ENCODE data around the gene GRK7. TPM values are rescaled to one million over a fixed set of nuclear protein-coding genes. Genes with fewer than 3 reads are reported as not detected.

GRK7 gene
- total and polyA plus RNA-seq, 2 of the 13 experiments (the other 11 are each of a cell fraction or from before 2014, with no cell fraction given), result not detected

DNA sequence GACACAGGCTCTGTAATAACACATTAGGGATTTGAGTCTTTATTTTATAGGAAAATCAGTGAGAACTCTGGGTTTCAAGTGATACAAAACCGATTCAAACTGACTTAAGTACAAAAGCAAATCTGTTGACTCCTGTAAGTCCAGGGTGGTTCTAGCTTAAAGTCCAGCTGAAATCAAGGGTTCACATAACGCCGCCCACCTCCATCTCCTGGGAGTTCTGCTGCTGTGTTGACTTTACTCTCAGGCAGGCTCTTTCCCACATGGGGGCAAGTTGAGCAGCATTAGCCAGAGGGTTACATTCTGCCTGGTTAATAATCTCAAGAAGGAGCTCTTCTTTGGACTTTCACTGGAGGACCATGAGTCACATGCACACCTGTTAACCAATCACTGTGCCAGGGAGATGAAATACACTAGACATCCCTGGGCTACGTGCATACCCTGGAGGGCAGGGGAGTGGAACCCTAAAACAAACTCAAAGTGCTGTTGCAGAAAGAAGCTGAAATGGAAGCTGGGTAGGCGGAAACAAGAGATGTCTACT lies 34.8 kb upstream of the GRK7 start (continued):
- TF ChIP-seq, protein P1, sequence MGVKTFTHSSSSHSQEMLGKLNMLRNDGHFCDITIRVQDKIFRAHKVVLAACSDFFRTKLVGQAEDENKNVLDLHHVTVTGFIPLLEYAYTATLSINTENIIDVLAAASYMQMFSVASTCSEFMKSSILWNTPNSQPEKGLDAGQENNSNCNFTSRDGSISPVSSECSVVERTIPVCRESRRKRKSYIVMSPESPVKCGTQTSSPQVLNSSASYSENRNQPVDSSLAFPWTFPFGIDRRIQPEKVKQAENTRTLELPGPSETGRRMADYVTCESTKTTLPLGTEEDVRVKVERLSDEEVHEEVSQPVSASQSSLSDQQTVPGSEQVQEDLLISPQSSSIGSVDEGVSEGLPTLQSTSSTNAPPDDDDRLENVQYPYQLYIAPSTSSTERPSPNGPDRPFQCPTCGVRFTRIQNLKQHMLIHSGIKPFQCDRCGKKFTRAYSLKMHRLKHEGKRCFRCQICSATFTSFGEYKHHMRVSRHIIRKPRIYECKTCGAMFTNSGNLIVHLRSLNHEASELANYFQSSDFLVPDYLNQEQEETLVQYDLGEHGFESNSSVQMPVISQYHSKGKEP (CRISPR knock-in tag; IDR thresholded peaks at IDR 0.05), result no peak
- TF ChIP-seq CBX5 (CRISPR knock-in tag; IDR thresholded peaks at IDR 0.05; ENCODE audit: borderline replicate concordance) (no peak; the same call in 1 of the 2 replicates), ZNF331 (CRISPR knock-in tag; IDR thresholded peaks at IDR 0.05) (peak; percentile 47; the same call in 1 of the 2 replicates), ZNF160 (CRISPR knock-in tag; IDR thresholded peaks at IDR 0.05) (no peak), CBX1 (IDR thresholded peaks at IDR 0.05; ENCODE audit: low read depth) (peak; percentile 28), SIN3A (IDR thresholded peaks at IDR 0.05; ENCODE audit: borderline replicate concordance, low read depth, low read length) (no peak), ZNF292 (CRISPR knock-in tag; IDR thresholded peaks at IDR 0.05; ENCODE audit: borderline replicate concordance, low read depth) (peak; percentile 87; the same call in 1 of the 2 replicates), ZNF557 (CRISPR knock-in tag; IDR thresholded peaks at IDR 0.05) (no peak), YEATS2 (CRISPR knock-in tag; IDR thresholded peaks at IDR 0.05; ENCODE audit: borderline replicate concordance) (no peak), ZNF34 (CRISPR knock-in tag; IDR thresholded peaks at IDR 0.05; ENCODE audit: borderline replicate concordance) (no peak), ETV5 (CRISPR knock-in tag; IDR thresholded peaks at IDR 0.05; ENCODE audit: borderline replicate concordance) (no peak), FOXC1 (CRISPR knock-in tag; IDR thresholded peaks at IDR 0.05; ENCODE audit: borderline replicate concordance) (no peak), TBX2 (CRISPR knock-in tag; IDR thresholded peaks at IDR 0.05; ENCODE audit: borderline replicate concordance) (peak; percentile 55; the same call in 1 of the 2 replicates), POLR2AphosphoS5 (IDR thresholded peaks at IDR 0.05; ENCODE audit: low read depth, low read length) (peak; percentile 78), POGZ (CRISPR knock-in tag; IDR thresholded peaks at IDR 0.05) (peak; percentile 96), PAWR (CRISPR knock-in tag; IDR thresholded peaks at IDR 0.05; ENCODE audit: borderline replicate concordance) (no peak), KMT2B (CRISPR knock-in tag; IDR thresholded peaks at IDR 0.05) (peak; percentile 48; the same call in 1 of the 2 replicates), ZNF605 (CRISPR knock-in tag; IDR thresholded peaks at IDR 0.05) (peak; percentile 69), SRSF4 (IDR thresholded peaks at IDR 0.05; ENCODE audit: low read depth, low read length, poor library complexity, severe bottlenecking) (no peak), ZNF30 (CRISPR knock-in tag; IDR thresholded peaks at IDR 0.05) (no peak), ZNF775 (CRISPR knock-in tag; IDR thresholded peaks at IDR 0.05; ENCODE audit: borderline replicate concordance) (no peak), ZNF761 (CRISPR knock-in tag; conservative IDR thresholded peaks at IDR 0.05) (no peak), SP2 (CRISPR knock-in tag; IDR thresholded peaks at IDR 0.05) (no peak)
- TF ChIP-seq, protein P2, sequence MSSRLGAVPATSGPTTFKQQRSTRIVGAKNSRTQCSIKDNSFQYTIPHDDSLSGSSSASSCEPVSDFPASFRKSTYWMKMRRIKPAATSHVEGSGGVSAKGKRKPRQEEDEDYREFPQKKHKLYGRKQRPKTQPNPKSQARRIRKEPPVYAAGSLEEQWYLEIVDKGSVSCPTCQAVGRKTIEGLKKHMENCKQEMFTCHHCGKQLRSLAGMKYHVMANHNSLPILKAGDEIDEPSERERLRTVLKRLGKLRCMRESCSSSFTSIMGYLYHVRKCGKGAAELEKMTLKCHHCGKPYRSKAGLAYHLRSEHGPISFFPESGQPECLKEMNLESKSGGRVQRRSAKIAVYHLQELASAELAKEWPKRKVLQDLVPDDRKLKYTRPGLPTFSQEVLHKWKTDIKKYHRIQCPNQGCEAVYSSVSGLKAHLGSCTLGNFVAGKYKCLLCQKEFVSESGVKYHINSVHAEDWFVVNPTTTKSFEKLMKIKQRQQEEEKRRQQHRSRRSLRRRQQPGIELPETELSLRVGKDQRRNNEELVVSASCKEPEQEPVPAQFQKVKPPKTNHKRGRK (CRISPR knock-in tag; IDR thresholded peaks at IDR 0.05), result no peak
- TF ChIP-seq, protein P3, sequence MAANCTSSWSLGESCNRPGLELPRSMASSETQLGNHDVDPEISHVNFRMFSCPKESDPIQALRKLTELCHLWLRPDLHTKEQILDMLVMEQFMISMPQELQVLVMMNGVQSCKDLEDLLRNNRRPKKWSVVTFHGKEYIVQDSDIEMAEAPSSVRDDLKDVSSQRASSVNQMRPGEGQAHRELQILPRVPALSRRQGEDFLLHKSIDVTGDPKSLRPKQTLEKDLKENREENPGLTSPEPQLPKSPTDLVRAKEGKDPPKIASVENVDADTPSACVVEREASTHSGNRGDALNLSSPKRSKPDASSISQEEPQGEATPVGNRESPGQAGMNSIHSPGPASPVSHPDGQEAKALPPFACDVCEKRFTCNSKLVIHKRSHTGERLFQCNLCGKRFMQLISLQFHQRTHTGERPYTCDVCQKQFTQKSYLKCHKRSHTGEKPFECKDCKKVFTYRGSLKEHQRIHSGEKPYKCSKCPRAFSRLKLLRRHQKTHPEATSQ (CRISPR knock-in tag; IDR thresholded peaks at IDR 0.05; ENCODE audit: borderline replicate concordance), result no peak
- TF ChIP-seq, protein P4, sequence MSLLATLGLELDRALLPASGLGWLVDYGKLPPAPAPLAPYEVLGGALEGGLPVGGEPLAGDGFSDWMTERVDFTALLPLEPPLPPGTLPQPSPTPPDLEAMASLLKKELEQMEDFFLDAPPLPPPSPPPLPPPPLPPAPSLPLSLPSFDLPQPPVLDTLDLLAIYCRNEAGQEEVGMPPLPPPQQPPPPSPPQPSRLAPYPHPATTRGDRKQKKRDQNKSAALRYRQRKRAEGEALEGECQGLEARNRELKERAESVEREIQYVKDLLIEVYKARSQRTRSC (CRISPR knock-in tag; IDR thresholded peaks at IDR 0.05; ENCODE audit: low read depth), result no peak
